ENCODE data around the gene FBXO45.
"Not testable (repeated sequence)": the region's sequence is repeated elsewhere in the genome, so short reads cannot be mapped to it uniquely, and the experiment has no call there.

Gene FBXO45

GRCh38 chr3:196585044-196585757, 16.7 kb downstream of the FBXO45 start:
- Mint-ChIP-seq H3K4me3 (no peak overlapping the region), H3K27ac (no peak overlapping the region), H3K9me3 (no peaks in the 10 kb centered on the region), H3K27me3 (ENCODE audit: low read depth) (no peaks in the 10 kb centered on the region), H3K36me3 (ENCODE audit: low read depth) (peaks cover 41% of the 10 kb centered on the region), H3K4me1 (ENCODE audit: low read depth) (peaks cover 16% of the 10 kb centered on the region)
- no peak for DNase-seq (ENCODE audit: low spot score)

GRCh38 chr3:196590279-196590678, 21.8 kb downstream of the FBXO45 start:
- H3K27ac Mint-ChIP-seq: no peak overlapping the region
- DNase-seq (ENCODE audit: low spot score): no peak
- peaks cover 5% of the 10 kb centered on the region for H3K4me1 Mint-ChIP-seq (ENCODE audit: low read depth)
- H3K36me3 Mint-ChIP-seq (ENCODE audit: low read depth): peaks cover 10% of the 10 kb centered on the region
- no peak overlapping the region for H3K4me3 Mint-ChIP-seq
- peaks cover 2% of the 10 kb centered on the region for H3K27me3 Mint-ChIP-seq (ENCODE audit: low read depth)
- no peaks in the 10 kb centered on the region for H3K9me3 Mint-ChIP-seq

- no peak overlapping the region for H3K27ac Mint-ChIP-seq
- H3K9me3 Mint-ChIP-seq: peaks cover 4% of the 10 kb centered on the region
- peaks cover 2% of the 10 kb centered on the region for H3K36me3 Mint-ChIP-seq (ENCODE audit: low read depth)
Observed at GRCh38 chr3:196596355-196596754, 27.9 kb downstream of the FBXO45 start.

GRCh38 chr3:196597971-196598733, 29.7 kb downstream of the FBXO45 start:
- Mint-ChIP-seq H3K4me3 (peak overlapping the region; percentile 82), H3K27ac (peak overlapping the region; percentile 44), H3K27me3 (ENCODE audit: low read depth) (peaks cover 26% of the 10 kb centered on the region), H3K4me1 (ENCODE audit: low read depth) (peaks cover 30% of the 10 kb centered on the region)
- DNase-seq (ENCODE audit: low spot score): peak; percentile 48
- not testable (repeated sequence) for H3K36me3 Mint-ChIP-seq (ENCODE audit: low read depth); H3K9me3 Mint-ChIP-seq

More at GRCh38 chr3:196596355-196596754, 27.9 kb downstream of the FBXO45 start:
- H3K4me3 Mint-ChIP-seq: peak overlapping the region; percentile 42
- DNase-seq (ENCODE audit: low spot score): no peak
- H3K27me3 Mint-ChIP-seq (ENCODE audit: low read depth): peaks cover 26% of the 10 kb centered on the region
- peaks cover 30% of the 10 kb centered on the region for H3K4me1 Mint-ChIP-seq (ENCODE audit: low read depth)

GRCh38 chr3:196599734-196600128, 31.3 kb downstream of the FBXO45 start:
- Mint-ChIP-seq H3K36me3 (ENCODE audit: low read depth) (peaks cover 2% of the 10 kb centered on the region), H3K9me3 (peaks cover 4% of the 10 kb centered on the region), H3K27me3 (ENCODE audit: low read depth) (peaks cover 26% of the 10 kb centered on the region), H3K4me3 (no peak overlapping the region), H3K27ac (no peak overlapping the region), H3K4me1 (ENCODE audit: low read depth) (peaks cover 37% of the 10 kb centered on the region)
- DNase-seq (ENCODE audit: low spot score): no peak

GRCh38 chr3:196600359-196600758, 31.9 kb downstream of the FBXO45 start:
- Mint-ChIP-seq H3K36me3 (ENCODE audit: low read depth) (peaks cover 2% of the 10 kb centered on the region), H3K4me1 (ENCODE audit: low read depth) (peaks cover 40% of the 10 kb centered on the region), H3K9me3 (peaks cover 4% of the 10 kb centered on the region), H3K27me3 (ENCODE audit: low read depth) (peaks cover 24% of the 10 kb centered on the region), H3K27ac (no peak overlapping the region), H3K4me3 (no peak overlapping the region)
- DNase-seq (ENCODE audit: low spot score): no peak

- Mint-ChIP-seq H3K36me3 (ENCODE audit: low read depth) (peaks cover 2% of the 10 kb centered on the region), H3K27me3 (ENCODE audit: low read depth) (peaks cover 7% of the 10 kb centered on the region), H3K9me3 (peaks cover 4% of the 10 kb centered on the region), H3K27ac (no peak overlapping the region), H3K4me1 (ENCODE audit: low read depth) (peaks cover 29% of the 10 kb centered on the region), H3K4me3 (no peak overlapping the region)
- no peak for DNase-seq (ENCODE audit: low spot score)
Observed at GRCh38 chr3:196602673-196603072, 34.2 kb downstream of the FBXO45 start.

- peaks cover 19% of the 10 kb centered on the region for H3K4me1 Mint-ChIP-seq (ENCODE audit: low read depth)
- no peak overlapping the region for H3K4me3 Mint-ChIP-seq
- H3K36me3 Mint-ChIP-seq (ENCODE audit: low read depth): peaks cover 2% of the 10 kb centered on the region
- DNase-seq (ENCODE audit: low spot score): no peak
- H3K27me3 Mint-ChIP-seq (ENCODE audit: low read depth): no peaks in the 10 kb centered on the region
- peak overlapping the region; percentile 53 for H3K27ac Mint-ChIP-seq
- H3K9me3 Mint-ChIP-seq: peaks cover under 1% of the 10 kb centered on the region
Observed at GRCh38 chr3:196603683-196604082, 35.2 kb downstream of the FBXO45 start.

- Mint-ChIP-seq H3K27ac (peak overlapping the region; percentile 33), H3K4me1 (ENCODE audit: low read depth) (peaks cover 28% of the 10 kb centered on the region), H3K9me3 (no peaks in the 10 kb centered on the region), H3K27me3 (ENCODE audit: low read depth) (no peaks in the 10 kb centered on the region), H3K4me3 (peak overlapping the region; percentile 35), H3K36me3 (ENCODE audit: low read depth) (peaks cover 2% of the 10 kb centered on the region)
- peak; percentile 44 for DNase-seq (ENCODE audit: low spot score)
Observed at GRCh38 chr3:196604548-196604947, 36.1 kb downstream of the FBXO45 start.

- Mint-ChIP-seq H3K4me1 (ENCODE audit: low read depth) (peaks cover 50% of the 10 kb centered on the region), H3K9me3 (no peaks in the 10 kb centered on the region), H3K36me3 (ENCODE audit: low read depth) (no peaks in the 10 kb centered on the region), H3K27me3 (ENCODE audit: low read depth) (no peaks in the 10 kb centered on the region), H3K4me3 (no peak overlapping the region), H3K27ac (peak overlapping the region; percentile 67)
- DNase-seq (ENCODE audit: low spot score): no peak
Observed at GRCh38 chr3:196608693-196609092, 40.2 kb downstream of the FBXO45 start.

- peaks cover 47% of the 10 kb centered on the region for H3K4me1 Mint-ChIP-seq (ENCODE audit: low read depth)
- no peaks in the 10 kb centered on the region for H3K36me3 Mint-ChIP-seq (ENCODE audit: low read depth)
- DNase-seq (ENCODE audit: low spot score): peak; percentile 84
- no peaks in the 10 kb centered on the region for H3K27me3 Mint-ChIP-seq (ENCODE audit: low read depth)
- H3K4me3 Mint-ChIP-seq: peak overlapping the region; percentile 76
- H3K27ac Mint-ChIP-seq: peak overlapping the region; percentile 91
- no peaks in the 10 kb centered on the region for H3K9me3 Mint-ChIP-seq
Observed at GRCh38 chr3:196609343-196609775, 40.9 kb downstream of the FBXO45 start.

- Mint-ChIP-seq H3K27me3 (ENCODE audit: low read depth) (no peaks in the 10 kb centered on the region), H3K4me3 (peak overlapping the region; percentile 76), H3K4me1 (ENCODE audit: low read depth) (peaks cover 43% of the 10 kb centered on the region), H3K36me3 (ENCODE audit: low read depth) (no peaks in the 10 kb centered on the region), H3K27ac (peak overlapping the region; percentile 91), H3K9me3 (no peaks in the 10 kb centered on the region)
- no peak for DNase-seq (ENCODE audit: low spot score)
Observed at GRCh38 chr3:196609805-196610515, 41.5 kb downstream of the FBXO45 start.

- Mint-ChIP-seq H3K9me3 (no peaks in the 10 kb centered on the region), H3K4me3 (peak overlapping the region; percentile 80), H3K36me3 (ENCODE audit: low read depth) (no peaks in the 10 kb centered on the region), H3K4me1 (ENCODE audit: low read depth) (peaks cover 40% of the 10 kb centered on the region), H3K27ac (peak overlapping the region; percentile 87), H3K27me3 (ENCODE audit: low read depth) (no peaks in the 10 kb centered on the region)
- no peak for DNase-seq (ENCODE audit: low spot score)
Observed at GRCh38 chr3:196611761-196612483, 43.5 kb downstream of the FBXO45 start.
